Measurements from ENCODE around the gene ZFC3H1. TPM values are rescaled to one million over a fixed set of nuclear protein-coding genes. Genes with fewer than 3 reads are reported as not detected.

The ZFC3H1 gene
- total and polyA plus RNA-seq, 8 donors, result 4.9 to 574 (median 112) TPM

DNA sequence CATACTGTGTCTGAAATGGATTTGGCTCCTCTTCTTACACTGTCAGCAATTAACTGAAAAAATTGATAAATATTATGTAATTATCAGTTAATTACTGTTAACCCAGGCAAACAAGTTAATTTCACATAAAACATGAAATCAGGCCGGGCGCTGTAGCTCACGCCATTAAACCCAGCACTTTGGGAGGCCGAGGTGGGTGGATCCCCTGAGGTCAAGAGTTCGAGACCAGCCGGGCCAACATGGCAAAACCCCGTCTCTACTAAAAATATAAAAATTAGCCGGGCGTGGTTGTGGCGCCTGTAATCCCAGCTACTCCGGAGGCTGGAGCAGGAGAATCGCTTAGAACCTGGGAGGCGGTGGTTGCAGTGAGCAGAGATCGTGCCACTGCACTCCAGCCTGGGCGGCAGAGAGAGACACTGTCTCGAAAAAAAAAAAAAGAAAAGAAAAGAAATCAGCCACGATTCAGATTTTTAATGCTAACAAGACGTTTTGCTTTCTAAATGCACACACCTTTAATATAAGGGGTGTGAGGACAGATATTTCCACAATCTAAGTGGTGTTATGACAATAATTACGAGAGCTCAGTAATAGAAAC, 21.8 kb upstream of the ZFC3H1 start:
- H3K4me3 ChIP-seq, result peak overlapping the region; percentile 67 to 83 (median 68)
- H3K4me1 ChIP-seq, result peaks cover 26 to 40% (median 33%) of the 10 kb centered on the region in 4 donors
- intact Hi-C loops (cut with DNase I; ENCODE audit: low total_unique reads), result no loop called here
- H3K36me3 ChIP-seq, result no peaks in the 10 kb centered on the region
- no peaks in the 10 kb centered on the region for H3K27me3 ChIP-seq
- no peak for DNase-seq
- 14 to 21% (median 18%) methylated on average over 19 of the region's 19 CpGs for WGBS, 5 donors
- peak overlapping the region; percentile 90 to 95 (median 93) for H3K27ac ChIP-seq
- TF ChIP-seq EP300 (IDR thresholded peaks at IDR 0.05), result no peak
- TF ChIP-seq POLR2A (IDR thresholded peaks at IDR 0.05), result no peak
- TF ChIP-seq, protein P1, sequence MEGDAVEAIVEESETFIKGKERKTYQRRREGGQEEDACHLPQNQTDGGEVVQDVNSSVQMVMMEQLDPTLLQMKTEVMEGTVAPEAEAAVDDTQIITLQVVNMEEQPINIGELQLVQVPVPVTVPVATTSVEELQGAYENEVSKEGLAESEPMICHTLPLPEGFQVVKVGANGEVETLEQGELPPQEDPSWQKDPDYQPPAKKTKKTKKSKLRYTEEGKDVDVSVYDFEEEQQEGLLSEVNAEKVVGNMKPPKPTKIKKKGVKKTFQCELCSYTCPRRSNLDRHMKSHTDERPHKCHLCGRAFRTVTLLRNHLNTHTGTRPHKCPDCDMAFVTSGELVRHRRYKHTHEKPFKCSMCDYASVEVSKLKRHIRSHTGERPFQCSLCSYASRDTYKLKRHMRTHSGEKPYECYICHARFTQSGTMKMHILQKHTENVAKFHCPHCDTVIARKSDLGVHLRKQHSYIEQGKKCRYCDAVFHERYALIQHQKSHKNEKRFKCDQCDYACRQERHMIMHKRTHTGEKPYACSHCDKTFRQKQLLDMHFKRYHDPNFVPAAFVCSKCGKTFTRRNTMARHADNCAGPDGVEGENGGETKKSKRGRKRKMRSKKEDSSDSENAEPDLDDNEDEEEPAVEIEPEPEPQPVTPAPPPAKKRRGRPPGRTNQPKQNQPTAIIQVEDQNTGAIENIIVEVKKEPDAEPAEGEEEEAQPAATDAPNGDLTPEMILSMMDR (IDR thresholded peaks at IDR 0.05), result no peak
- no peak for TF ChIP-seq POLR2AphosphoS5 (IDR thresholded peaks at IDR 0.05)
- no peaks in the 10 kb centered on the region for H3K9me3 ChIP-seq

DNA sequence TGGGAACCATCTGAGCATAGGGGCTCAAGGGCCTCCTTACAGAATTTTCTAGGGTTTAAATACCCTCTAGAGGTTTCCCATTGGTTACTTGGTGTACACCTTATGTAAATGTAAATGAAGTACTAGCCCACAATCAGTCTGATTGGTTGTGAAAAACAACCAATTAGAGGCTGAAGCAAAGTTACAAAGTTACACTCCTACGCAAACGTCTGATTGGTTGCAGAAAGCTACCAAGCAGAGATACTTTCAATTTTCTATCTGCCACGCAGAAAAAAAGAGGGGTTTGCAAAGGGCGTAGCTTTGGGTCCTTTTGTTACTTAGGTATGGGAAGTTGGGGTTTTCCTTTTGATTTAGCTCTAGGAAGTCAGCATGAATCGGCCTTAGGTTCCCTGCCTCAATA, 20.4 kb upstream of the ZFC3H1 start:
- TF ChIP-seq POLR2AphosphoS5 (IDR thresholded peaks at IDR 0.05), result no peak
- TF ChIP-seq, protein P1 (IDR thresholded peaks at IDR 0.05), result no peak
- TF ChIP-seq POLR2A (IDR thresholded peaks at IDR 0.05), result no peak
- TF ChIP-seq EP300 (IDR thresholded peaks at IDR 0.05), result no peak
- H3K4me3 ChIP-seq, result no peak overlapping the region
- no peak for DNase-seq

DNA sequence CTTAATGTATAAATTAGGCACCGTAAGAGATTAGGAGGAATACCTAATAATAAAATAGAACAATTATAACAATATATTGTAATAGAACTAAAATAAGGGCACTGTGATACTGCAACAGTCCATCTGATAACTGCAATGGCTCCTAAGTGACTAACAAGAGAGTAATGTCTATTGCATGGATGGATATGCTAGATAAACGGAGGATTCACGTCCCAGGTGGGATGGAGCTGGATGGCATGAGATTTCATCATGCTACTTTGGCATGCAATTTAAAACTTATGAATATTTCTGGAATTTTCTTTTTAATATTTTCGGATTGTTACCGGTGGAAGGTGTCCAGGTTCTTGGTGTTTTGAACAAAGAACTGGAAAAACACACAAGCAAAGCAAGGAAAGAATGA, 20.0 kb upstream of the ZFC3H1 start:
- 87 to 93% (median 90%) methylated on average over 5 of the region's 5 CpGs for WGBS, 5 donors
- H3K27me3 ChIP-seq, result no peaks in the 10 kb centered on the region
- no peak for DNase-seq
- intact Hi-C loops (cut with DNase I; ENCODE audit: low total_unique reads), result no loop called here
- H3K4me1 ChIP-seq, result peaks cover 19 to 31% (median 25%) of the 10 kb centered on the region in 4 donors
- no peaks in the 10 kb centered on the region for H3K9me3 ChIP-seq
- no peak overlapping the region for H3K4me3 ChIP-seq
- no peak overlapping the region for H3K27ac ChIP-seq
- TF ChIP-seq POLR2AphosphoS5 (IDR thresholded peaks at IDR 0.05), result no peak
- H3K36me3 ChIP-seq, result no peaks in the 10 kb centered on the region

More for the DNA sequence above, 20.4 kb upstream of the ZFC3H1 start:
- 58 to 72% (median 65%) methylated on average over 5 of the region's 5 CpGs for WGBS, 5 donors
- intact Hi-C loops (cut with DNase I; ENCODE audit: low total_unique reads), result no loop called here
- Histone ChIP-seq H3K27ac (no peak overlapping the region), H3K36me3 (no peaks in the 10 kb centered on the region), H3K9me3 (no peaks in the 10 kb centered on the region), H3K4me1 (peaks cover 21 to 36% (median 28%) of the 10 kb centered on the region in 4 donors), H3K27me3 (no peaks in the 10 kb centered on the region)

DNA sequence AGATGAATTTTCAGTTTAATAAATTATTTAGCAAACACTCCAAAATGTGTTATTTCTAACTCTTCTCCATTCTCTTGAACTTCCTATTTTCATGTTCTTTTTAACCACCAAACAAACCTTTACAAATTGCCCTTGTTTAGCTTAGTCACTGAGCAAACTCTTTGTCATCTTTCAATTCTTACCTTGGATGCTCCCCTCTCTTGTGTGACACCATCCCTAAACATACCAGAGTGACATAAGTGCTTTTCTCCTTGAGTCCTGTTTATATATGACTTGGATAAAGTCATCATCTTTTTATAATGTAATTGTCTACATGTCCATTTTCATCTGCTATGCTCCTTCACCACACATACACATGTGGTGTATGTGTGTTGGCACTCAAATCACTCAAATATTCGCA, 18.8 kb upstream of the ZFC3H1 start:
- Histone ChIP-seq H3K4me3 (no peak overlapping the region), H3K27ac (no peak overlapping the region), H3K36me3 (no peaks in the 10 kb centered on the region), H3K27me3 (no peaks in the 10 kb centered on the region), H3K4me1 (peaks cover 8 to 19% (median 14%) of the 10 kb centered on the region in 4 donors), H3K9me3 (no peaks in the 10 kb centered on the region)
- intact Hi-C loops (cut with DNase I; ENCODE audit: low total_unique reads), result no loop called here
- DNase-seq, result no peak
- TF ChIP-seq, protein P1 (IDR thresholded peaks at IDR 0.05), result no peak
- TF ChIP-seq POLR2AphosphoS5 (IDR thresholded peaks at IDR 0.05) (no peak), POLR2A (IDR thresholded peaks at IDR 0.05) (no peak), EP300 (IDR thresholded peaks at IDR 0.05) (no peak)
- 89 to 95% (median 94%) methylated on average over 1 of the region's 1 CpG for WGBS, 5 donors

DNA sequence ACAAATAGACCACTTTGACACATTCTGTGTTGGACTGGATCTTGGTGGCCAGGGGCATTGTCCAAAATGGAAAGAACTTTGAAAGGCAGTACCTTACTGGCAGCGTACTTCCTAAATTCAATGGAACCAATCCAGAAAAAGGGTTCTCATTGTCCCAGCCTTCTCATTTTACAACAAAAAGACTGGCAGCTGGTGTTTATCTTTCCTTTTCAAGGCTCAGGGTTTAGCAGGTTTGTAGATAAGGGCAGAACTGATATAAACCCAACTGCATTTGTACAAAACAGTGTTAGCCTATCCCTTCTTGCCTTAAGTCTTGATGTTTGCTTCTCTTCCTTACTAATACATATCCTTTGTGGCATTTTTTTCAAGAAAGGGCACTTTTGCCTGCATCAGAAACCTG, 8.2 kb upstream of the ZFC3H1 start:
- no peaks in the 10 kb centered on the region for H3K36me3 ChIP-seq
- H3K4me3 ChIP-seq, result no peak overlapping the region
- TF ChIP-seq POLR2A (IDR thresholded peaks at IDR 0.05) (no peak), POLR2AphosphoS5 (IDR thresholded peaks at IDR 0.05) (peak in 2 of 3 donors; percentile 34 to 44)
- peak overlapping the region in 3 of 5 donors; percentile 44 to 50 (median 49) for H3K27ac ChIP-seq
- no peaks in the 10 kb centered on the region for H3K27me3 ChIP-seq
- peaks cover 0 to 18% (median 3%) of the 10 kb centered on the region in 4 donors for H3K4me1 ChIP-seq
- peak in 1 of 2 donors; percentile 34 for DNase-seq
- intact Hi-C loops (cut with DNase I; ENCODE audit: low total_unique reads), result no loop called here
- 34 to 60% (median 44%) methylated on average over 1 of the region's 1 CpG for WGBS, 5 donors
- H3K9me3 ChIP-seq, result no peaks in the 10 kb centered on the region

Data from stomach (tissue), 9 donors.